Erythroblast (primary cell): ENCODE measurements around the gene HUS1.

ENCODE experiments used
- GATA1 ChIP-seq: IDR thresholded peaks from 2 replicates; pipeline ENCODE4 v1.6.1; 2011; ENCODE audit warnings: low read depth, mild to moderate bottlenecking, control low read depth, low read length, moderate library complexity
- POLR2A ChIP-seq: IDR thresholded peaks from 2 replicates; pipeline ENCODE4 v1.6.1; 2011; ENCODE audit warnings: mild to moderate bottlenecking, low read length

- TF ChIP-seq POLR2A (no peak), GATA1 (no peak)
Observed at GRCh38 chr7:48009257-48009656, 29.8 kb upstream of the HUS1 start.
